Muscle of back (tissue), 13 donors: Measurements from ENCODE around the gene PTCH2. TPM values are rescaled to one million over a fixed set of nuclear protein-coding genes. Genes with fewer than 3 reads are reported as not detected.

Experiments used
- DNase-seq, 3 donors: peaks; one replicate each; pipeline versions ENCODE4 v3.0.0 to v3.0.0-alpha.2; 2013
- long read RNA-seq, 9 donors: transcript quantifications; one replicate each; lab custom pipeline, GENCODE V29; 2026
- polyA plus RNA-seq, 10 donors: library from polyadenylated mRNA; unstranded; fragments of 120-200 nt; gene quantifications; one replicate each; pipeline ENCODE4 v1.2.1, GENCODE V29; 2013; ENCODE audit not compliant: insufficient read length in 10 of 10

PTCH2 gene, protein sequence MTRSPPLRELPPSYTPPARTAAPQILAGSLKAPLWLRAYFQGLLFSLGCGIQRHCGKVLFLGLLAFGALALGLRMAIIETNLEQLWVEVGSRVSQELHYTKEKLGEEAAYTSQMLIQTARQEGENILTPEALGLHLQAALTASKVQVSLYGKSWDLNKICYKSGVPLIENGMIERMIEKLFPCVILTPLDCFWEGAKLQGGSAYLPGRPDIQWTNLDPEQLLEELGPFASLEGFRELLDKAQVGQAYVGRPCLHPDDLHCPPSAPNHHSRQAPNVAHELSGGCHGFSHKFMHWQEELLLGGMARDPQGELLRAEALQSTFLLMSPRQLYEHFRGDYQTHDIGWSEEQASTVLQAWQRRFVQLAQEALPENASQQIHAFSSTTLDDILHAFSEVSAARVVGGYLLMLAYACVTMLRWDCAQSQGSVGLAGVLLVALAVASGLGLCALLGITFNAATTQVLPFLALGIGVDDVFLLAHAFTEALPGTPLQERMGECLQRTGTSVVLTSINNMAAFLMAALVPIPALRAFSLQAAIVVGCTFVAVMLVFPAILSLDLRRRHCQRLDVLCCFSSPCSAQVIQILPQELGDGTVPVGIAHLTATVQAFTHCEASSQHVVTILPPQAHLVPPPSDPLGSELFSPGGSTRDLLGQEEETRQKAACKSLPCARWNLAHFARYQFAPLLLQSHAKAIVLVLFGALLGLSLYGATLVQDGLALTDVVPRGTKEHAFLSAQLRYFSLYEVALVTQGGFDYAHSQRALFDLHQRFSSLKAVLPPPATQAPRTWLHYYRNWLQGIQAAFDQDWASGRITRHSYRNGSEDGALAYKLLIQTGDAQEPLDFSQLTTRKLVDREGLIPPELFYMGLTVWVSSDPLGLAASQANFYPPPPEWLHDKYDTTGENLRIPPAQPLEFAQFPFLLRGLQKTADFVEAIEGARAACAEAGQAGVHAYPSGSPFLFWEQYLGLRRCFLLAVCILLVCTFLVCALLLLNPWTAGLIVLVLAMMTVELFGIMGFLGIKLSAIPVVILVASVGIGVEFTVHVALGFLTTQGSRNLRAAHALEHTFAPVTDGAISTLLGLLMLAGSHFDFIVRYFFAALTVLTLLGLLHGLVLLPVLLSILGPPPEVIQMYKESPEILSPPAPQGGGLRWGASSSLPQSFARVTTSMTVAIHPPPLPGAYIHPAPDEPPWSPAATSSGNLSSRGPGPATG
- 10 to 100 TPM in 4 of 10 donors, 1 to 10 TPM in 6; 5.4 to 18.9 (median 8.8) TPM for polyA plus RNA-seq
- long read RNA-seq, donor 1, result 0 reads
- long read RNA-seq, donor 2, result 0 reads
- long read RNA-seq, donor 3, result 0 reads
- long read RNA-seq, donor 4, result 0 reads
- long read RNA-seq, donor 5, result 0 reads
- long read RNA-seq, donor 6, result 0 reads
- long read RNA-seq, donor 7, result 0 reads
- long read RNA-seq, donor 8, result 0 reads
- long read RNA-seq, donor 9, result 0 reads

GRCh38 chr1:44842862-44843655, at the start of gene PTCH2:
TSS of gene PTCH2 (minus strand) at chr1:44843253. CDS start at chr1:44842932, 321 bp downstream.
- DNase-seq, result peak; percentile 73 to 92 (median 80)

DNA sequence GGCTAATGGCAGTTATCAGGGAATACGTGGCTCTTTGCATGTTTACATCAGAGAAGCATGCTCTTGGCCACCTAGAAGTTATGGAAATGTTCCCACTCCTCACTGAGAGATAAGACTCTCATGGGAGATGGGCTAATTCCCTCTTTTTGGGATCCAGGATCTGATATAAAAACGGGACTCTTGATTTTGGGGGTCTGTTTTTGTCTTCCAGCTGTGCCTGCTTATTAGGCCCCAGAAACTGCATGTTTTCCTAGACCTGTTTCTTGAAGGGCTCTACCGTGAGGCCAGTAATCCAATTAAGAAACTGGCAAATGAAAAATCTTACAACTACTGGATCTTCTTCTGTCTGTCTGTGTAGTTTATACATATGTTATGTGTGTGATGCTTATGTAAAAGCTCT, 47.0 kb upstream of the PTCH2 start:
- no peak for DNase-seq

DNA sequence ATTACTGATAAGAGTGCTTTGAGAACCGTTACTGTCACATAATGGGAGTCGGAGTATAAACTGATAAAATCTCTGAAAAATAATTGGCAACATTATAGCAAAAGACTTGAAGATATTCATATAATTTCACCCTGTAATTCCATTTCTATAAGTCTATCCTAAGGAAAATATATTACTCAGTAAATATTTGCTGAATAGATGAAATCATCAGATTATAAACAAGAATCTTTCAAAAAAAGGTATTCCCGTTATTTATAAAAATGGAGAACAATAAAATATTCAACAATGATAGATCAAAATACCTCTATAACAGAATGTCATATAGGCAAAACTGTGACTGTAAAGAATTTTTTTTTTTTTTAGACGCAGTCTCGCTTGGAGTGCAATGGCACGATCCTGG, 42.4 kb upstream of the PTCH2 start:
- DNase-seq, result no peak

DNA sequence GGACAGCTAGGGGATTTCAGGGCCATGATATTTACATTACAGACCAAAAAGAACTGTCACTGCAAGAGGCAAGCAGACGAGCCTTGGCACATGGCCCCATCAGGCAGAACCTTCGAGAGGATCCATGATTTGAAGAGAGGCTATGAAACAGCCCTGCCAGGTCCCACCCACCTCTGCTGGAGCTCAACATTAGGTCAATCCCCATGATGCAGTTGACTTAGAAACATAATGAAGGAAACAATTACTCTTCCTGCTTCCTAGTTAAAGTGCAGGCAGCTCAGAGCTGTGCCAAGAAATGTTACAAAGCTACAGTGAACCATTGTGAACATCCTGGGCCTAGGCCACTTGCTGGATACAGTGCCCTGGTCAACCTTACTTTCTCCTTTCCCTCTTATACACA, 41.7 kb upstream of the PTCH2 start:
- DNase-seq, result peak; percentile 46 to 91 (median 79)

DNA sequence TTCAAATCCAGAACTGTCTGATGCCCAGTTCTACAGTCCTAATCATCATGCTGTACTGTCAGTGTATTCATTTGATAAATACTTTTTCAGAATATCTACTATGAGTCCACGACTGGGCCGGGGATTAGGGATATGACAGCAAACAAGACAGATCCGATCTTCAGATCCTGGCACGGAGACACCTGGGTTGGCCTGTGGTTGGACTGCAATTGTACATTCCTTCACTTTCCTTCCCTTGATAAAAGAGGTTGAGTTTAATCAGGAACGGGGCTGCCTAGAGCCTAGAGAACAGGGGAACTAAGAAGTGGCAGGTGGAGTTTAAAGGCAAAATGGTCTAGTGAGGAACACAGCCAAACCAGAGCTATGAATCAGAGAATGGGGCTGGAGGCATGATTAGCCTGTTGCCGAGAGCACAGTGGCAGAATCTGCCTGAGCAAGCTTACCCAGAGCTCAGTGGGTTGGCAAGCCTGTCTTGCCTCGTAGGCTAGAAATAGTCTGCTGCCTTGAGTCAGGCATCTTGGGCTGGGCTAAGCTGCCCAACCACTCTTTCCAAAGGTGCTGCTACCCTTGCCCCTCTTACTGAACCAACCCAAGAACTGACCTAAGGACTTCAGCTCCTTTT, 38.1 kb upstream of the PTCH2 start:
- DNase-seq, result no peak

DNA sequence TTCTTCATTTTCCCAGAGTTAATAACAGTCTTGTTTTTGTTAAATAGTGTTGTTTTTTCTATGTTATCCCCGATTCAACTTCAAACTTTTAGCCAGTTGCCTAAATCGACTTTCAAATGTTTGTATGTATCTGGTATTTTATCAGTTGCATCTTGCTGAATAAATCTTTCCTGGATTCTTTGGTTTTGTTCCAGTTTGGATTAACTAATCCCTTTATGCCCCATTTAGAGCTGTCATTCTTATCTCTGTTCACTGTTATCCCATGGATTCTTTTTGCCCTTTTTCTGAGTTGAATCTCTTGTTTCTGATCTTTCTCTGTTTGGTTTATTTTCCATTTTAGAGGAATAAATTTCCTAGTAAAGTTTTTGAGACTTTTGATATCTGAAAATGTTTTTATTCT, 31.1 kb upstream of the PTCH2 start:
- DNase-seq, result no peak

DNA sequence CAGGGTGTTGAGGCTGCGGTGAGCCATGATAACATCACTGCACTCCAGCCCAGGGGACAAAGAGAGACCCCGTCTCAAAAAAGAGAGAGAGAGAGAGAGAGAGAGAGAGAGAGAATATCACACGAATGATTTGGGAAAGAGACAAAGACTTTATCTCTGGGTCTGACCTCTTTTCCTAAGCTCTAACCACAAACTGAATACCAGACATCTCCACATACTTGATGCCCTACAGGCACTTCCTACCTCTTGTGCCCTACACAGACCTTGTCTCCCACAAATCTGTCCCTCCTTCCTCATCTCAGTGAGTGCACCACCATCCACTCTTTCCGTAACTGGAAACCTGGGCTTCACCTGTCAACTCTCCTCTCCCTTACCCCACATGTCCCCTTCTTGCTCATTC, 27.0 kb upstream of the PTCH2 start:
- DNase-seq, result no peak

- no peak for DNase-seq
Observed at GRCh38 chr1:44867801-44868200, 24.7 kb upstream of the PTCH2 start.

DNA sequence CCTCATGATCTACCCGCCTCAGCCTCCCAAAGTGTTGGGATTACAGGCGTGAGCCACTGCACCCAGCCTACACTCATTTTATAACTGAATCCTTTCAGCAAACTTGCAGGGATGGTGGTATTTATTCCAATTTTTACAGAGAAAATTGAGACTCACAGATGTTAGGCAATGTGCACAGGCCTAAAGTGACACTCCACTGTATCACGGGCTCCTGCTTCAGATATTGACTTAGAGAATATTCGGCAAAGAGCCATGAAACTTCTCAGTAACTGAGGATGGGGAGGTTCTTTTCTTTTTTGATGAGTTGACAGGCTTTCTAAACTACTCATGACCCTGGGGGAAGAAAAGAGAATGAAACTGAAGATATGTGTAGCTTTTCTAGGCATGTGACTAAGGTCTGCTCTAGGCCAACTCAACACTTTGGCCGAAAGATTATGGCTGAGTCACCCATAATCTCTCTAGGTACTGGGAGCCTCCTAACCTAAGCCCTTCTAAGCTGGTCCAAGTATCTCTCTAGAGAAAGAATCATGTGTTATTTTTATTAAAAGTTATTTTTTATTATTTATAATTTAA, 19.9 kb upstream of the PTCH2 start:
- peak in 2 of 3 donors; percentile 39 to 41 for DNase-seq

DNA sequence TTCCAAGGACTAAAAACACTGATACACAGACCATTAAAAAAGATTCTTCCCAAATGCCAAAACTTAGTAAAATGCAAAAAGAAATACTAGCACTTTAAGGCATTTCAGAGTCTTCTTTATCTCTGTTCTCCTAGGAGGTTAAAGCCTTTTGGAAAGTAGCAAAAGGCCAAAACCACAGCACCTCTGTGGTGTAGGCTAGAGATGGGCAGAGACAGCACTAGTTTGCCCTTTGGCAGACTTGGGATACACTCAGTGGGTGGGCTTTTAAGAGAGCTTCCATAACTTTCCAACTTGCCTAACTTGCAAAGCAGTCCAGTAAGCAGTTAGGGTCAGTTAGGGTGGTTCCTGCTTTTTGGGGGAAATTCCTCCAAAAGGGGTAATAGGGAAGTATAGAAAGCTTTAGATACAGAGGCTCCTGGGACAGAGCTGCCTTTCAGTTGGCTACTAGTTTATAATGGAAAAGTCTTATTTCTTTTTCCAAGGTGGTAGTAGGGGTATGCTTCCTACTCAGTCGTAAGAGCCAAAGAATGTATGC, 17.9 kb upstream of the PTCH2 start:
- DNase-seq, result no peak

DNA sequence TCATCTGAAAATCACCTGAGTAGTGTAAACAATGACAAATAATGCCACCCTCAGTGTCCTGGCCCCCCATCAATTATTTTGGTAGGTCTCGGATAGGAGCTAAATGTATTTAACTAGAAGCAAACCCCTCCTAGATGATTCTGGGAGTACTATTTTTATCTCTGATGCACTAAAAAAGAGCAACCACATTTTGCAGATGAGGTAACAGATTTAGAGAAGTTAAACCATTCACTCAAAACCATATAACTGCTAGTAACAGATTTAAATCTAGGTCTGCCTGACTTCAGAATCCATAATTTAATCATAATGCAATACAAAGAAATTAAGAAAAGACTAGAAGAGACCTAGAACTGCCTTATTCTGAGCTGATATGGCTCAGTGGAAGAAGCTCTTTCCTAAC, 17.3 kb upstream of the PTCH2 start:
- no peak for DNase-seq

DNA sequence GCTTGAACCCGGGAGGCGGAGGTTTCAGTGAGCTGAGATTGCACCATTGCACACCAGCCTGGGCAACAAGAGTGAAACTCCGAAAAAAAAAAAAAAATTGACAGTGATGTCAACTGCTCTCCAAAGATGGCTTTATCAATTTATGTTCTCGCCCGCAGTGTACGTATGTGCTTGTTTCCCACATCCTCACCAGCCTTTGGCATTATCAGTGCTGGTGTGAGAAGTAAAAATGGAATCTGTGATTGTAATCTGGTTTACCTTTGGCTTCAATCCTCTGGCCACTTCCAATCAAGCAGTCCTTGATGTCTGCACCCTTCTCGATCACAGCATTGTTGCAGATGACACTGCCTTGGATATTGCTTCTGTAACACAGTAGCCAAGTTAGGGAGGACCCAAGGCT, 14.4 kb upstream of the PTCH2 start:
- no peak for DNase-seq

GRCh38 chr1:44855742-44856141, 12.7 kb upstream of the PTCH2 start:
- no peak for DNase-seq

DNA sequence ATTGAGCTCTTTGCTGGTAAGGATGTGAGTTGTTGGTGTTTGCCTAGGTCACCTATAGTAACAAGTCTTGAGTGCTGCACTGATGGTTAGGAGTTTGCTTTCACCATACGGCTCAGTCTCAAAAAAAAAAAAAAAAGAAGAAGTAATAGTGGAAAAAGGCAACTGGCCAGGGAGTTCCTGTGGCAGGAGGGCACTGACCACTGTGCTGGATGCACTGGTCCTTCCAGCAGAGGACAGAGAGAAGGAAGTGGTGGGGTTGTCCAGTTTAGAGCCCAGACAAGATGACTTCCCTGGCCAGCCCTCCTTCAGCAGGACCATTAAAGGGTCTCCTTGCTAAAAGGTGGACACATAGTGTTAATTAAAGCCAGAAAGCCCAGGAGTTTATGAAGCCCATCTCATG, 11.9 kb upstream of the PTCH2 start:
- DNase-seq, result no peak

DNA sequence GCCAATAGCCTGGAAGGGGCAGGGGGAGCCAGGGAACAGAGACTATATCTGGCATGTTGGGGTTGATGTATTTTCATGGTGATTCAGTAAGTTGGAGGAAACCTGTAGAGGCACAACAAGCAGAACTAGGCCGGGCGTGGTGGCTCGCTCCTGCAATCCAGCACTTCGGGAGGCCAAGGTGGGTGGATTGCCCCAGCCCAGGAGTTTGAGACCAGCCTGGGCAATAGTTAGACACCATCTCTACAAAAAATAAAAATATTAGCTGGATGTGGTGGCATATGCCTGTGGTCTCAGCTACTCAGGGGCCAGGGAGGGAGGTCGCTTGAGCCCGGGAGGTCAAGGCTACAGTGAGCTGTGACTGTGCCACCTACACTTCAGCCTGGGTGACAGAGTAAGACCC, 10.1 kb upstream of the PTCH2 start:
- no peak for DNase-seq

DNA sequence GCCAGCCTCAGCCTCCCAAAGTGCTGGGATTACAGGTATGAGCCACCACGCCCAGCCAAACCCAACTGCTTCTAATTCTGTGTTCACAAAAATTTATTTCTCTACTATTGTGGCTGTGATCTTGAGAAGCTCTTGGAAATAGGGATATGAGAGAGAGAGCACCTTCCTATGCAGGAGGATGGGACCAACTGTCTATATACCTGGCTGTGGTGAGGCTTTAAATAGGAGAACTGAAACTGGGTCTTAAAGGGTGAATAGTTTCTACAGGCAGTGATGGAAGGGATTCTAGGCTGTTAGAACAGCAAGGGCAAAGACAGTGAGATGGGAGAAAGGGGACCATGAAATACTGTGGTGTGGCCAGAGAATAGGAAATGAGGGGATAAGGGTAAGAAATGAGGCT, 8.3 kb upstream of the PTCH2 start:
- no peak for DNase-seq

DNA sequence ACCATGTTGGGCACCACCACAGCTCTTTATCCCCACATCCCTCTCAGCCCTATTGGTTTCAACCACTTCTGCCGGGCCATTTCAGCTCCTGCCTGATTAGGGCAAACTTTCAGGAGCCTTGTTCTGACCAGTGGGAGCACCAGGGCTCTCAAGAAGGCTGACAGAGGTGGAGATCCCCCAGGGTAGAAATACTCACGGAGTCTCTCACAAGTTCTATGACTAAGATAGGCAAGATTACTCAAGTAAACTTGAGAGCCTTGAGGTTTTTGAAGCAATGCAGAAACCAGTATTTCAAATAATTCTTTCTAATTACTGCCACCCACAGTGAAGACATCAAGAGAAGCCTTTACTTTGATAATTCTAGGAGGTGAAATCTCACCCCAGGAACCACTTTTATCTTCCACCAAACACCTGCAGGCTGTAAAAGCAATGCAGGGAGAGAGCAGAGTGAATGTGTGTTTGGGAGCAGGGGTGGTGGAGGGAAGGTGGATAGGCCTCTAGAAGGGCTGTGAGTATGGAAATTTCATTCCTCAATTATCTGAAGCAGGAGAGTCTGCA, 6.6 kb upstream of the PTCH2 start:
- DNase-seq, result no peak

GRCh38 chr1:44848456-44849181, 5.6 kb upstream of the PTCH2 start:
- DNase-seq, result peak in 1 of 3 donors; percentile 23

DNA sequence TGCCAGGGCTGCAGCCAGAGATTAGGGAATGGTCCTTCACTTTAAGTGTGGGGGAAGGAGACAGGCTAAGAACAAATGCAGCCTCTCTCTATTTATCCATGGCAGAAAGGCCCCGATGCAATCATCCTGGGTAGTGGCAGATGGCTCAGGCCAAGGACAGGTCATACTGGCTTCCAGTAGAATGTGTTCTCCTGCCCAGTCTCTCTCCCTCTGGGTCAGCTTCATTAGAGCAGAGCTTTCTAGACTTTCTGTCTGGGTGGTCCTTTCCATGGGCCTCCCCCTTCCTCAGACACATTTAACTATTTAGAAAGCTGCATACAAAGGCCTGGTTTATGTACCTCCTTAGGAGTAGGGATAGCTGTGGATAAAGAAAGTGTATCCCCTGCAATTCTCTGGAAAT, 4.8 kb upstream of the PTCH2 start:
- no peak for DNase-seq
